Ovary (tissue), 9 donors: ENCODE measurements around the gene EGF. TPM values are rescaled to one million over a fixed set of nuclear protein-coding genes. Genes with fewer than 3 reads are reported as not detected.

ENCODE experiments used
- DNase-seq, 5 donors: peaks; one replicate each; pipeline ENCODE4 v3.0.0-alpha.2; 2019 to 2020
- H3K27ac ChIP-seq, 2 donors: fragments of 200-600 bp; one replicate each; pipeline versions ENCODE4 v1.5.1 to v1.8.0; 2019 to 2022
- H3K27me3 ChIP-seq: fragments of 200-600 bp; one replicate; pipeline ENCODE4 v1.8.0; 2022
- H3K36me3 ChIP-seq: fragments of 200-600 bp; sonication (generic); one replicate; pipeline ENCODE4 v1.5.1; 2019
- H3K4me1 ChIP-seq: one replicate; pipeline ENCODE4 v1.8.1; 2013; ENCODE audit warnings: mild to moderate bottlenecking, moderate library complexity; ENCODE audit not compliant: insufficient read depth
- H3K4me3 ChIP-seq: fragments of 200-600 bp; sonication (generic); one replicate; pipeline ENCODE4 v1.5.1; 2017
- H3K9me3 ChIP-seq, 2 donors: fragments of 200-600 bp in 1 of 2; sonication (generic) in 1 of 2; one replicate each; pipeline versions ENCODE4 v1.5.1 to v1.8.1; 2013 to 2019; ENCODE audit warnings: mild to moderate bottlenecking in 1 of 2, moderate library complexity in 1 of 2
- EP300 ChIP-seq: sonication (generic); formaldehyde crosslinking; IDR thresholded peaks from one replicate; pipeline ENCODE4 v1.6.1; 2017; ENCODE audit warnings: antibody characterized with exemption
- POLR2A ChIP-seq: fragments of 450-650 bp; IDR thresholded peaks from one replicate; pipeline ENCODE4 v1.6.1; 2017; ENCODE audit warnings: antibody characterized with exemption, mild to moderate bottlenecking, moderate library complexity
- WGBS, 3 donors: extraction: QIAGEN DNeasy Blood & Tissue Kit in 1 of 3; methylation state at CpG; one replicate each; pipeline versions ENCODE4 v1.1.5 to v1.1.7; 2013 to 2017; 5-methylcytosine and 5-hydroxymethylcytosine counted together
- intact Hi-C, 4 donors: fragments of 100-400 bp; cut with DNase I; formaldehyde crosslinking; loops; one replicate each; pipeline versions ENCODE4 v1.11.0 to v1.15.1; 2022 to 2023
- polyA plus RNA-seq, 2 donors: library from polyadenylated mRNA; stranded (reverse); fragments of 200-250 nt in 1 of 2; fragments of 350-450 nt in 1 of 2; fragmentation: Illumina TruSeq in 1 of 2; extraction: RNeasy Lipid Tissue Mini Kit (QIAGEN cat#74804) in 1 of 2; gene quantifications; one replicate each; pipeline ENCODE4 v1.2.3, GENCODE V29; 2013 to 2014
- total RNA-seq, 7 donors: library from RNA; depleted of rRNA in 2 of 7; stranded (reverse); fragments of >200 nt in 2 of 7; fragmentation: NEBNext Ultra II Directional in 3 of 7; extraction: Animal tissue kit (Norgen Biotek cat#: 25700) in 3 of 7; gene quantifications; one replicate each; pipeline versions ENCODE4 v1.1.0 to v1.2.4, GENCODE V29; 2016 to 2023
- TF ChIP-seq, protein P1 (sequence below), 3 donors: fragments of 450-650 bp in 2 of 3; fragments of 200-600 bp in 1 of 3; IDR thresholded peaks; one replicate each; pipeline versions ENCODE4 v1.5.1 to v1.8.0; 2016 to 2022; ENCODE audit warnings: antibody characterized with exemption in 3 of 3, mild to moderate bottlenecking in 1 of 3
- donor health status: DM: no; HTN: no; CAD: no; lungs with moderate emphysema.
- donor health status: DM: no; HTN: no; CAD: no.
- donor health status: Bipolar disorder and iron deficiency.
- donor health status: DM: yes; HTN: yes; CAD: no.
- donor health status: DM: no; HTN: no; CAD: no.
- donor health status: DM: yes; HTN: yes; CAD: no.

The EGF gene
- total and polyA plus RNA-seq, 9 donors = 0.12 to 0.87 (median 0.30) TPM; not detected in 4

DNA sequence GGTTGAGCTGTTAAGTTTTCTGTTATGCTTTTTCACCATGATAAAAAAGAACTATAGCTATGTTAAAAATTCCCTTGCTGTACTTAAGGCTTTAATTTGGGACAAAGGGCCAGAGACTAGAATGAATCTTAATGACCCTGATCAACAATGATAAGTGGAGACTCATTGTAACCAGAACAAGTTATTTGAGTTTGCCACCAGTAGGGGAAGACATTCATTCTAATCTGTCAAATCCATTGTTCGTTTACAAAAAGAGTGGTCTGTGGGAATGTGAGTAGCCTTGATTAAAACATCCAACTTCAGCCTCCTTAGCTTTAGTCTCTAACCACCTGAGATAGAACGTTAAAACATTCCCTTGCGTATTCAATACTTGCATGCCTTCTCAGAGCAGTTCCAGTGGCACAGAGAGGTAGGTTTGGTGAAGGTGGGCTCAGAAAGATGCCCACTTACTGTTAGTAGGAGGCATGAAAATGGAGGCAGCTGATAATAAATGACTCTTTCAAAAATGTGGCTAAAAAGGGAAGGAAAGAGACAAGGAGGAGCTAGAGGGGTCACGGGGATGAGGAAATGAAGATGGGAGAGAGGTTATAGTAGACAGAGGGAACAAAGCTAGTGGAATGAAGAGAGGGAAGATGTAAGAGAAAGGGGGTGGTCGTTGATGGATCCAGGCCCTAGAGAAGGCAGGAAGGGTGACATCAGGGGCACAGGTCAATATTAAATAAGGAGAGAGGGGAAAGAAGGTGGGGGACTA is 66.2 kb downstream of the EGF start:
- Histone ChIP-seq H3K4me3 (no peak overlapping the region), H3K4me1 (no peaks in the 10 kb centered on the region), H3K9me3 (no peaks in the 10 kb centered on the region), H3K36me3 (no peaks in the 10 kb centered on the region), H3K27me3 (no peaks in the 10 kb centered on the region), H3K27ac (no peak overlapping the region)
- 50 to 61% (median 61%) methylated on average over 5 of the region's 5 CpGs for WGBS, 3 donors
- DNase-seq = no peak
- intact Hi-C loops = loop anchor here in 2 of 4 donors (5.0 to 10.0 kb wide), 2 partner anchors 554 to 557 kb away; no protein-coding TSS in a partner anchor
- TF ChIP-seq EP300 (no peak), POLR2A (no peak)
- TF ChIP-seq, protein P1, sequence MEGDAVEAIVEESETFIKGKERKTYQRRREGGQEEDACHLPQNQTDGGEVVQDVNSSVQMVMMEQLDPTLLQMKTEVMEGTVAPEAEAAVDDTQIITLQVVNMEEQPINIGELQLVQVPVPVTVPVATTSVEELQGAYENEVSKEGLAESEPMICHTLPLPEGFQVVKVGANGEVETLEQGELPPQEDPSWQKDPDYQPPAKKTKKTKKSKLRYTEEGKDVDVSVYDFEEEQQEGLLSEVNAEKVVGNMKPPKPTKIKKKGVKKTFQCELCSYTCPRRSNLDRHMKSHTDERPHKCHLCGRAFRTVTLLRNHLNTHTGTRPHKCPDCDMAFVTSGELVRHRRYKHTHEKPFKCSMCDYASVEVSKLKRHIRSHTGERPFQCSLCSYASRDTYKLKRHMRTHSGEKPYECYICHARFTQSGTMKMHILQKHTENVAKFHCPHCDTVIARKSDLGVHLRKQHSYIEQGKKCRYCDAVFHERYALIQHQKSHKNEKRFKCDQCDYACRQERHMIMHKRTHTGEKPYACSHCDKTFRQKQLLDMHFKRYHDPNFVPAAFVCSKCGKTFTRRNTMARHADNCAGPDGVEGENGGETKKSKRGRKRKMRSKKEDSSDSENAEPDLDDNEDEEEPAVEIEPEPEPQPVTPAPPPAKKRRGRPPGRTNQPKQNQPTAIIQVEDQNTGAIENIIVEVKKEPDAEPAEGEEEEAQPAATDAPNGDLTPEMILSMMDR (IDR thresholded peaks at IDR 0.05) = no peak

DNA sequence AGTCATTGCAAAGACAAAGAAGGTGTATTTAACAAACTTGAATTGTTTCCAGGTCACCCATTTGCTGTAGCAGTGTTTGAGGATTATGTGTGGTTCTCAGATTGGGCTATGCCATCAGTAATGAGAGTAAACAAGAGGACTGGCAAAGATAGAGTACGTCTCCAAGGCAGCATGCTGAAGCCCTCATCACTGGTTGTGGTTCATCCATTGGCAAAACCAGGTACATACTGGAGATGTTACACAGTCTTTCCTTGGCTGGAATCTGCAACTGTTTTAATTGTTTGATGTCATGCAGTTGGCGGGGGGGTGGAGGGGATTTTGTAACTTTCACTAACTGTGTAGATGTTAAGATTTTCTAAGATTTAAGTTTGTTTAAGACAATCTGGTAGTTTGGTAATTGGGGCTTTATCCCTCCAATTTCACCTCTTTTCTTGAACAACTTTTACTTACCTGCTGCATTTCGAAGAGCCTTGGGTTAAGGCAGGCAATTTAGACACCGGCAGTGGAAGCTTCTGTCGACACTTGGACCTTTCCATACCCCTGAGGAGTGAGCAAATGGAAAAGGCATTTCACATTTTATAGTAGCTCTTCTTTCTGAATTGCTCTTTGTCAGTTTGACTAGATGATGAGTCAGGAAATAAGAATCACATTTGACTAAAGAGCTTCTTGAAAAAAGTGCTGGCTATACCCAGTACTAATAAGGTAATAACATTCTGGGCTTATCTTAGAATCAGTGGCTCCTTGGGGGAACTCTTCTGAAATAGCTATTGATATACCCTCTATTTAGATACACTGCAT is 67.4 kb downstream of the EGF start:
- Histone ChIP-seq H3K27me3 (no peaks in the 10 kb centered on the region), H3K9me3 (no peaks in the 10 kb centered on the region), H3K27ac (no peak overlapping the region), H3K4me1 (no peaks in the 10 kb centered on the region), H3K36me3 (no peaks in the 10 kb centered on the region), H3K4me3 (no peak overlapping the region)
- intact Hi-C loops = loop anchor here (5.0 to 10.0 kb wide), 2 partner anchors 555 to 558 kb away; no protein-coding TSS in a partner anchor
- DNase-seq = no peak
- TF ChIP-seq EP300 (no peak), POLR2A (no peak)
- TF ChIP-seq, protein P1 (IDR thresholded peaks at IDR 0.05) = no peak
- WGBS, 3 donors = 75 to 86% (median 84%) methylated on average over 5 of the region's 5 CpGs

DNA sequence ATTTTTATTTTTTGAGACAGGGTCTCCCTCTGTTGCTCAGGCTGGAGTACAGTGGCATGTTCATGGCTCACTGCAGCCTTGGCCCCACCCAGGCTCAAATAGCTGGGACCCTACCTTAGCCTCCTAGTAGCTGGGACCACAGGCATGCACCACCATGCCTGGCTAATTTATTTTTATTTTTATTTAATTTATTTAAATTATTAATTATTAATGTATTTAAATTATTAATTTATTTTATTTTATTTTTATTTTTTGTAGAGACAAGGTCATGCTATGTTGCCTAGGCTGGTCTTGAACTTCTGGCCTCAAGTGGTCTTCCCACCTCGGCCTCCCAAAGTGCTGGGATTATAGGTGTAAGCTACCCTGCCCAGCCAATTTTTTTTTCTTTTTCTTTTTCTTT is 69.3 kb downstream of the EGF start:
- no peak for DNase-seq

DNA sequence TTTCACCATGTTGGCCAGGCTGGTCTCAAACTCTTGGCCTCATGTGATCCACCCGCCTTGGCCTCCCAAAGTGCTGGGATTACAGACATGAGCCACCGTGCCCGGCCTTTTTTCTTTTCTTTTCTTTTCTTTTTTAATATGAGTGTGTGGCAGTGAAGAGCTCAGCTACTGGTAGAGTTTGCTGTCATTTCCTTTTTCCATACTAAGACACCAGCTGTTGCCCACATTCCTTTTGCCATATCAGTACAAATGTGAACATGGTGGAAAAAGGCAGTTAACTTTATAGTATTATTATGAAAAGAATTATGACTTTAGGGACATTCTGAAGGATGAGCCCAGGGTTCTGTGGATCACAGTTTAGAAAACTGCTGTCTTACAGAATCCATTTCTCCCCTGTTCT is 69.8 kb downstream of the EGF start:
- TF ChIP-seq EP300 (no peak), POLR2A (no peak)
- TF ChIP-seq, protein P1 (IDR thresholded peaks at IDR 0.05) = no peak
- Histone ChIP-seq H3K9me3 (no peaks in the 10 kb centered on the region), H3K4me3 (no peak overlapping the region), H3K27me3 (no peaks in the 10 kb centered on the region), H3K27ac (no peak overlapping the region), H3K4me1 (no peaks in the 10 kb centered on the region), H3K36me3 (no peaks in the 10 kb centered on the region)
- WGBS, 3 donors = 85 to 87% (median 87%) methylated on average over 3 of the region's 3 CpGs
- intact Hi-C loops = loop anchor here in 2 of 4 donors (5.0 to 10.0 kb wide), 2 partner anchors 558 to 560 kb away; no protein-coding TSS in a partner anchor
- no peak for DNase-seq

More for the DNA sequence above, 69.3 kb downstream of the EGF start:
- intact Hi-C loops = loop anchor here in 2 of 4 donors (5.0 to 10.0 kb wide), 2 partner anchors 557 to 560 kb away; no protein-coding TSS in a partner anchor
- no peak for TF ChIP-seq POLR2A
- no peak for TF ChIP-seq EP300
- TF ChIP-seq, protein P1 (IDR thresholded peaks at IDR 0.05) = no peak
- H3K27me3 ChIP-seq = no peaks in the 10 kb centered on the region
- no peak overlapping the region for H3K27ac ChIP-seq
- no peaks in the 10 kb centered on the region for H3K4me1 ChIP-seq
- H3K9me3 ChIP-seq = no peaks in the 10 kb centered on the region
- no peak overlapping the region for H3K4me3 ChIP-seq
- WGBS, 3 donors = 90 to 95% (median 91%) methylated on average over 1 of the region's 1 CpG
- H3K36me3 ChIP-seq = no peaks in the 10 kb centered on the region
